ENCODE data around the gene DOC2B.
"Not testable (repeated sequence)": the region's sequence is repeated elsewhere in the genome, so short reads cannot be mapped to it uniquely, and the experiment has no call there.

Gene DOC2B

DNA sequence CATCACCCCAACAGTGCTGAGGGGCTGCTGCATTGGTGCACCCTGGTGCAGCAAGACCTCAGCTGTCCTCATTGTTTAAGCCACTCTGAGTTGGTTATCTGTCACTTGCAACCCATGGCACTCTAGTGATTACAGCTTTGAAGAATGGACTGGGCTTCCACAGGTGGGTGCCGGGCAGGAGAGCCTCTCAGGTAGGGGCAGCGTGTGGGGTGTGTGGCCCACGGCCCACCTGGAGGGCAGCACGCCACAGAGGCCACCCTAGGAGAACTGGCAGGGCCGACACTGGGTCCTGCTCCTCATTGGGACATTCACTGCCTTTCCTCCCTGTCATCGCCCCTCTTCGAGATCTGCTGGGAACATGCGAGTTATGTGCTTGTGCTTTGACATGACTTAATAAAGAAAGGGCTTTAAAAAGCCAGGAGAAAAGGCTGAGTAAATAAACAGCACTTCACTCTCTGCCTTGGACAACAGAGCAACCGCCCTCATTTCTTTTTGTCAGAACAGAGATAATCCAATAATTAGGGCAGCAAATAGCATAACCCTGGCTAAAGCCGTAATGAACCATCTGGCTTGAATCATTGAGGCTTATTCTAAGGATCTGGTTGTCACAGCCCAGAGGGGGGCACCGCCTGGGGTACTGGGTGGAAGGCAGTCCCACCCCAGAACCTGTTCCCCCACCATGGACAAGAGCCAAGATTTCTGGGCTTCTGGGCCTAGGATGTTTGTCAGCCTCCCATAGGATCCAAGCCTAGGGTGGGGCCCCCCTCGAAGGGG lies 3.0 kb downstream of the DOC2B start:
- Histone ChIP-seq H3K27me3 (ENCODE audit: control insufficient read depth, insufficient read depth, low read length, poor library complexity, severe bottlenecking) (peaks cover 63% of the 10 kb centered on the region), H3K4me1 (ENCODE audit: control insufficient read depth, insufficient read depth, low read length) (peaks cover 7% of the 10 kb centered on the region), H3K9me3 (ENCODE audit: control insufficient read depth, low read length) (no peaks in the 10 kb centered on the region), H3K4me3 (ENCODE audit: insufficient read depth, low read depth, low read length) (no peak overlapping the region), H3K36me3 (ENCODE audit: control insufficient read depth, insufficient read depth, low read length) (no peaks in the 10 kb centered on the region), H3K27ac (ENCODE audit: insufficient read depth, low read depth, low read length, poor library complexity, severe bottlenecking) (no peak overlapping the region)
- WGBS, 2 experiments, result 93% methylated on average over 12 of the region's 12 CpGs

DNA sequence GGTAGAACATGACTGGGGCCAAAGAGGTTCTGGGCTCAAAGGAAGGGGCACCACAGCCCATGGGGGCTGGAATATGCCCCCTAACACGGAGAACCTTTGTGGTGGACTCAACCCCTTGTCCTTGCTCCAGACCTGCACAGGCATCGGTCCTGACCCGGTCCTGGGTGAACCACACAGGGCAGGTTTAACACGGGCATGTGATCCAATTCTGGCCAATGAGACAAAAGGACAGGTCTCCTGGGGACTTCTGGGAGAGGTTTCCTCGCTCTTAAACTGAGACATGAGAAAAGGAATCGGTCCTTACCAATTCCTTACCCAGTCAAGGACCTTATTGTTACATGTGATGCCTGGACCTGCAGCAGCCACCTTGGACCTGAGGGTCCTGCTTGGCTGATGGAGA lies 3.7 kb downstream of the DOC2B start:
- Histone ChIP-seq H3K4me1 (ENCODE audit: control insufficient read depth, insufficient read depth, low read length) (peaks cover 7% of the 10 kb centered on the region), H3K27me3 (ENCODE audit: control insufficient read depth, insufficient read depth, low read length, poor library complexity, severe bottlenecking) (peaks cover 56% of the 10 kb centered on the region), H3K9me3 (ENCODE audit: control insufficient read depth, low read length) (no peaks in the 10 kb centered on the region), H3K27ac (ENCODE audit: insufficient read depth, low read depth, low read length, poor library complexity, severe bottlenecking) (no peak overlapping the region), H3K36me3 (ENCODE audit: control insufficient read depth, insufficient read depth, low read length) (no peaks in the 10 kb centered on the region), H3K4me3 (ENCODE audit: insufficient read depth, low read depth, low read length) (no peak overlapping the region)
- 91 to 92% methylated on average over 6 of the region's 6 CpGs for WGBS, 2 experiments

DNA sequence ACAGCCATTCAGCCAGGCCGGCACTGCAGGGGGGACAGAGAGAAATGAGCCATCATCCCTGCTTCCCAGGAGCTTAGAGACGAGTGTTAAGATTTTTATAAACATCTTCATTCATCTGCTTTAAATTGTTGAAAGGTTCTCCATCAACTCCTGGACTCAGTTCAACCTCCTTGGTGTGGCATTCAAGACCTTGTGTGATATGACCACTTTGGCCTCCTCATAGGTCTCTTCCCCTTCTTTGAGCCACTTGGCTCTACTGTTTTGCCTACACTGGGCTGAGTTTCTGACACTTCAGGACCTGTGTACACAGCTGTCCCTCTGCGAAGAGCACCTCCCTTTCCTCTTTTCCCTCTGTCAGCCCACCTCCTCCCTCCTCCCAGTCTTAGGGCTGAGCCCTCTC lies 4.3 kb downstream of the DOC2B start:
- no peak overlapping the region for H3K27ac ChIP-seq (ENCODE audit: insufficient read depth, low read depth, low read length, poor library complexity, severe bottlenecking)
- H3K4me3 ChIP-seq (ENCODE audit: insufficient read depth, low read depth, low read length), result no peak overlapping the region
- no peaks in the 10 kb centered on the region for H3K36me3 ChIP-seq (ENCODE audit: control insufficient read depth, insufficient read depth, low read length)
- H3K27me3 ChIP-seq (ENCODE audit: control insufficient read depth, insufficient read depth, low read length, poor library complexity, severe bottlenecking), result peaks cover 49% of the 10 kb centered on the region
- H3K4me1 ChIP-seq (ENCODE audit: control insufficient read depth, insufficient read depth, low read length), result peaks cover 7% of the 10 kb centered on the region
- H3K9me3 ChIP-seq (ENCODE audit: control insufficient read depth, low read length), result no peaks in the 10 kb centered on the region
- 81 to 84% methylated on average over 3 of the region's 3 CpGs for WGBS, 2 experiments

DNA sequence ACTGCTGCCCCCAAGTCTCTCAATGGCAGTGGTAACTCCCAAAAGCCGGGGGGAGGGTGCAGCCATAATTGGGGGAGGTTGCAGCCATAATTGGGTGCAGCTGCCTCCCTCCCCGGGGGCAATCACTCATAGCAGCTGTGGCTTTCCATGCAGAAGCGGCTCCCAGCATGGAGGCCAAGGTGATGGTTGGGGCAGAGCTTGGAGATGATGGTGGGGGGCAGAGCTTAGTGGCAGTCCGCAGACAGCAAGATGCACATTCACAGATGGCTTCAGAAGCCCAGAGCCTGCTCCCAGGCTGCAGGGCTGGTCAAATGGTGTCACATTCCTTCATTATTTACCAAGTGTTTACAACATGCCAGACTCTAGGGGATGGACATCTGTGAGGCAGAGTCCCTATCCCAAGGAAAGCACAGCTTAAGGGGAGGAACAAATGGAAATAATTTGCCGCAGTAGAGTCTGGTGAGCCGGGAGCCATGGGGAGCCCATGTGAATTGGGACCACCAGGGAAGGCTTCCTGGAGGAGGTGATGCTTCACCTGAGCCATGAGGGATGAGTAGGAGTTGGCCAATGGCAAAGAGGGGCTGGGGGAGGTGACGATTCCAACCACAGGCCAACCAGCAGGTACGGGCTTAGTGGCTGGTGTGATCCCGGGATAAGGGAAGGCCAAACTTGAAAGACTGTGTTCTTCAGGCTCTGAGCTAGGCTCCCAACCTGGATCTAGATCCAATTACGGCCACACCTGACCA lies 8.1 kb downstream of the DOC2B start:
- Histone ChIP-seq H3K4me3 (ENCODE audit: insufficient read depth, low read depth, low read length) (no peak overlapping the region), H3K27me3 (ENCODE audit: control insufficient read depth, insufficient read depth, low read length, poor library complexity, severe bottlenecking) (peaks cover 11% of the 10 kb centered on the region), H3K9me3 (ENCODE audit: control insufficient read depth, low read length) (no peaks in the 10 kb centered on the region), H3K4me1 (ENCODE audit: control insufficient read depth, insufficient read depth, low read length) (no peaks in the 10 kb centered on the region), H3K36me3 (ENCODE audit: control insufficient read depth, insufficient read depth, low read length) (no peaks in the 10 kb centered on the region), H3K27ac (ENCODE audit: insufficient read depth, low read depth, low read length, poor library complexity, severe bottlenecking) (no peak overlapping the region)
- 91 to 93% methylated on average over 10 of the region's 10 CpGs for WGBS, 2 experiments

DNA sequence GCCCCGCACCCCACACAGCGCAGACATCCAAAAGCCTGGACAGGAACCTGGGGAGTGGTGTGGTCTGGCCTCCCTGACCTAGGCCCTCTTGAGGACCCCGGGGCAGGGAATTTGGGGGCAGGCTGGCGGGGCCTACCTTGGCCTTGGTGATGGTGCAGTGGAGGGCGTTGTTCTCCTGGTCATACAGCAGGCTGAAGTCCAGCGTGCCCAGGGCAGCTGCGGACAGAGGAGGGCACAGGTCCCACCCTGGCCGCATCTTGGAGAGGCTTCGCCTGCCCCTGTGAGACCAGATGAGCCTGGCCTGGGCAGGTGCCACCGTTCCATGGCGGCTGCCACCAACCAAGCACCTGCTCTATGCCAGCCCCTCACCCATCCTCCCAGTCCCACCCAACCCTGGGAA lies 9.0 kb downstream of the DOC2B start:
- Histone ChIP-seq H3K4me1 (ENCODE audit: control insufficient read depth, insufficient read depth, low read length) (no peaks in the 10 kb centered on the region), H3K27ac (ENCODE audit: insufficient read depth, low read depth, low read length, poor library complexity, severe bottlenecking) (no peak overlapping the region), H3K27me3 (ENCODE audit: control insufficient read depth, insufficient read depth, low read length, poor library complexity, severe bottlenecking) (peaks cover 2% of the 10 kb centered on the region), H3K36me3 (ENCODE audit: control insufficient read depth, insufficient read depth, low read length) (no peaks in the 10 kb centered on the region), H3K9me3 (ENCODE audit: control insufficient read depth, low read length) (no peaks in the 10 kb centered on the region), H3K4me3 (ENCODE audit: insufficient read depth, low read depth, low read length) (no peak overlapping the region)
- WGBS, 2 experiments, result 94 to 97% methylated on average over 11 of the region's 11 CpGs

DNA sequence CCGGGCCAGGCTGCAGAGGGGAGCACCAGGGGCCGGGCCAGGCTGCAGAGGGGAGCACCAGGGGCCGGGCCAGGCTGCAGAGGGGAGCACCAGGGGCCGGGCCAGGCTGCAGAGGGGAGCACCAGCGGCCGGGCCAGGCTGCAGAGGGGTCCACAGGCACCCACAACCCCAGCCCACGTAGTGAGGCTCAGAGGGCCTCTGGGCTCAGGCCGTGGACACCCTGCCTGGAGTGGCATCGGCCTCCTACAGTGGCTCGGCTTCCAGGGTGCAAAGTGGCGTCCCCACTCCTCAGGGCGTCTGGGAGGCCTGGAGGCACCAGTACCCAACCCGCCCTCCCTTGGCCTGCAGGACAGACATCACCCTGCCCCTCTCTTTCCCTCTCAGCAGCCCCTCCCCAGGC lies 9.6 kb downstream of the DOC2B start:
- H3K36me3 ChIP-seq (ENCODE audit: control insufficient read depth, insufficient read depth, low read length), result no peaks in the 10 kb centered on the region
- WGBS, 2 experiments, result 91% methylated on average over 12 of the region's 13 CpGs
- no peaks in the 10 kb centered on the region for H3K27me3 ChIP-seq (ENCODE audit: control insufficient read depth, insufficient read depth, low read length, poor library complexity, severe bottlenecking)

DNA sequence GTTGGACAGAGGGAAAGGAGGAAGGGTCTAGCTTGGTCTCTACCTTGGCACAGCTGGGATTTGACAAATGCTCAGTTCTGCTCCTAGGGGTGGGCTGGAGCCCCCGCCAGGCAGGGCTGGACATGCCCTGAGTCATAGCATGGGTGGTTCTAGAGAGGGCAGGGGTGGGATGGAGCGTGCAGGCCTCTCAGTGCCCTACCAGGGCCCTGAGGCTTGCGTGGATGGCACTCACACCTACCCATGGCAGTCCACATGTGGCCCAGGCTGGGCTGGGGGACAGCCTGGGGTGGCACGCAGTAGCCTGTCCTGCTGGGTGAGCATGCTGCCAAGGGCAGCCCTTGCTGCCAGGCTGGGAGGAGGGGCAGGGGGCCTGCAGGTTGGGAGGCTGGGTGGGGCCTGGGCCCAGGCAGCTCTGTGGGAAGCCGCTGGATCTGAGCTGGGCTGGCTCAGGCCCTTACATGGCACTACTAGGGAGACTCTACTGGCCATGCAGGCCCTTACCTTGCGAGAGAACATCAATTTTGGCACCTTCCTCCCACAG lies 11.2 kb downstream of the DOC2B start:
- Histone ChIP-seq H3K27me3 (ENCODE audit: control insufficient read depth, insufficient read depth, low read length, poor library complexity, severe bottlenecking) (no peaks in the 10 kb centered on the region), H3K4me1 (ENCODE audit: control insufficient read depth, insufficient read depth, low read length) (no peaks in the 10 kb centered on the region), H3K4me3 (ENCODE audit: insufficient read depth, low read depth, low read length) (no peak overlapping the region), H3K36me3 (ENCODE audit: control insufficient read depth, insufficient read depth, low read length) (no peaks in the 10 kb centered on the region), H3K27ac (ENCODE audit: insufficient read depth, low read depth, low read length, poor library complexity, severe bottlenecking) (no peak overlapping the region), H3K9me3 (ENCODE audit: control insufficient read depth, low read length) (no peaks in the 10 kb centered on the region)
- WGBS, 2 experiments, result 94 to 96% methylated on average over 6 of the region's 6 CpGs

More for the DNA sequence above, 9.6 kb downstream of the DOC2B start:
- H3K4me3 ChIP-seq (ENCODE audit: insufficient read depth, low read depth, low read length), result no peak overlapping the region
- H3K27ac ChIP-seq (ENCODE audit: insufficient read depth, low read depth, low read length, poor library complexity, severe bottlenecking), result no peak overlapping the region
- H3K9me3 ChIP-seq (ENCODE audit: control insufficient read depth, low read length), result no peaks in the 10 kb centered on the region
- H3K4me1 ChIP-seq (ENCODE audit: control insufficient read depth, insufficient read depth, low read length), result no peaks in the 10 kb centered on the region

DNA sequence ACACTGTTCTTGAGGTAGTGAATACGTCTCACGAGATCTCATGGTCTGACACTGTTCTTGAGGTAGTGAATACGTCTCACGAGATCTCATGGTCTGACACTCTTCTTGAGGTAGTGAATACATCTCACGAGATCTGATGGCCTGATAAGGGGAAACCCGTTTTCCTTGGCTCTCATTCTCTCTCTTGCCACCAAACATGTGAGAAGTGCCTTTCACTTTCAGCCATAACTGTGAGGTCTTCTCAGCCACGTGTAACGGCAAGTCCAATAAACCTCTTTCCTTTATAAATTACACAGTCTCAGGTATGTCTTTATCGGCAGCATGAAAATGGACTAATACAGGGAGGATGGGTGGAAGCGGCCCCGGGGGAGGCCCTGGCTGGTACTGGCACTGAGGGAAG lies 12.8 kb downstream of the DOC2B start:
- 90 to 94% methylated on average over 9 of the region's 11 CpGs for WGBS, 2 experiments
- H3K27ac ChIP-seq (ENCODE audit: insufficient read depth, low read depth, low read length, poor library complexity, severe bottlenecking); H3K36me3 ChIP-seq (ENCODE audit: control insufficient read depth, insufficient read depth, low read length): not testable (repeated sequence)

DNA sequence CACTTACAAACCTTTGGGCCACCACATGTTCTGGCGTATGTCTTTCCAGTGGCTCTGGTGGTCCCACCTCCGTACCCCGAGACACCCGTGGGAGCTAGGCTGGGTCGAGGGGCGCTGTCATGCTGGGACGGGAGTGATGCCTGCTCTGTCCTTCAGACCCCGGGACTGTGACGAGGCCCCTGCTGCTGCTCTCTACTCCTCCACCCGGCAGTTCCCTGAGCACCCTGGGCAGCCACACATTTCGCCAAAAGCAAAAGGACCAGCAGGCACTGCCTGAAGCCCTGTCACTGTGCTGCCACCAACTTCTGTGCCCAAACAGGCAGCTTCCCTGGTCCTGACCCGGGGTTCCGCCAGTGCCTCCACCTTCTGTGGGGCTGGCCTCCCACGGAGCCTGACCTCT lies 15.5 kb downstream of the DOC2B start:
- no peak overlapping the region for H3K4me3 ChIP-seq (ENCODE audit: insufficient read depth, low read depth, low read length)
- H3K9me3 ChIP-seq (ENCODE audit: control insufficient read depth, low read length), result no peaks in the 10 kb centered on the region
- no peaks in the 10 kb centered on the region for H3K27me3 ChIP-seq (ENCODE audit: control insufficient read depth, insufficient read depth, low read length, poor library complexity, severe bottlenecking)
- no peaks in the 10 kb centered on the region for H3K4me1 ChIP-seq (ENCODE audit: control insufficient read depth, insufficient read depth, low read length)
- WGBS, 2 experiments, result 91% methylated on average over 14 of the region's 14 CpGs
- H3K36me3 ChIP-seq (ENCODE audit: control insufficient read depth, insufficient read depth, low read length), result no peaks in the 10 kb centered on the region
- H3K27ac ChIP-seq (ENCODE audit: insufficient read depth, low read depth, low read length, poor library complexity, severe bottlenecking), result no peak overlapping the region

More for the DNA sequence above, 12.8 kb downstream of the DOC2B start:
- H3K4me3 ChIP-seq (ENCODE audit: insufficient read depth, low read depth, low read length); H3K27me3 ChIP-seq (ENCODE audit: control insufficient read depth, insufficient read depth, low read length, poor library complexity, severe bottlenecking); H3K4me1 ChIP-seq (ENCODE audit: control insufficient read depth, insufficient read depth, low read length); H3K9me3 ChIP-seq (ENCODE audit: control insufficient read depth, low read length): not testable (repeated sequence)
